EH (cell line): ENCODE data around the gene NCEH1.
"Not testable (repeated sequence)": the region's sequence is repeated elsewhere in the genome, so short reads cannot be mapped to it uniquely, and the experiment has no call there.

Experiments used
- DNase-seq: peaks from one replicate; pipeline ENCODE4 v3.0.0-alpha.2; 2015; ENCODE audit warnings: low read depth

NCEH1 gene

DNA sequence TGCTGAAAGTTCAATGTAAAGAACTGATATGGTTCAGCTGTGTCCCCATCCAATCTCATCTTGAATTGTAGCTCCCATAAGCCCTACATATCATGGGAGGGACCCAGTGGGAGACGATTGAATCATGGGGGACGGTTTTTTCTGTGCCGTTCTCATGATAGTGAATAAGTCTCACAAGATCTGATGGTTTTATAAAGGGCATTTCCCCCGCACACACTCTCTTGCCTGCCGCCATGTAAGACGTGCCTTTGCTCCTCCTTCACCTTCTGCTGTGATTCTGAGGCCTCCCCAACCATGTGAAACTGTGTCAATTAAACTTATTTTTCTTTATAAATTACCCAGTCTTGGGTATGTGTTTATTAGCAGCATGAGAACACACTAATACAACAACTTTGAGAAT, 101.1 kb downstream of the NCEH1 start:
- DNase-seq, result no peak

GRCh38 chr3:172608575-172608974, 102.3 kb downstream of the NCEH1 start:
- DNase-seq, result peak; percentile 8

- DNase-seq, result peak; percentile 86
Measured at GRCh38 chr3:172607305-172608121, 103.4 kb downstream of the NCEH1 start.

DNA sequence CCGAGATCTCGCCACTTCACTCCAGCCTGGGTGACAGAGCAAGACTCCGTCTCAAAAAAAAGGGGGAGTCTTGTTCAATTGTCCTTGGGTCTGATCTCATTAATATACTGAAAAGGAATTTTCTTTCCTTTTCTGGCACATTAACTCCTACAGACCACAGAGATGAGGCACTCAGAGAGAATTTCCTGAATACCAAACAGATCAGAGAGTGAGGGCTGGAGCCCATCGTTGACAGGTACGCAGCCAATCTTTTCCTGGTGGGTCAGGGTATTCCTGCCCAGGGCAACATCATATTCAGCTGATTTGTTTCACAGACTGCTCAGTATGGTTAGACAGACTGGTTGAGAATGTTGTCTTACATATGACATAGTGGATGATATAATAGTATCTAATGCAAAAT, 104.8 kb downstream of the NCEH1 start:
- DNase-seq, result peak; percentile 61

GRCh38 chr3:172604895-172605646, 105.8 kb downstream of the NCEH1 start:
- peak; percentile 36 for DNase-seq

- DNase-seq, result no peak
Measured at GRCh38 chr3:172601066-172601832, 109.6 kb downstream of the NCEH1 start.

DNA sequence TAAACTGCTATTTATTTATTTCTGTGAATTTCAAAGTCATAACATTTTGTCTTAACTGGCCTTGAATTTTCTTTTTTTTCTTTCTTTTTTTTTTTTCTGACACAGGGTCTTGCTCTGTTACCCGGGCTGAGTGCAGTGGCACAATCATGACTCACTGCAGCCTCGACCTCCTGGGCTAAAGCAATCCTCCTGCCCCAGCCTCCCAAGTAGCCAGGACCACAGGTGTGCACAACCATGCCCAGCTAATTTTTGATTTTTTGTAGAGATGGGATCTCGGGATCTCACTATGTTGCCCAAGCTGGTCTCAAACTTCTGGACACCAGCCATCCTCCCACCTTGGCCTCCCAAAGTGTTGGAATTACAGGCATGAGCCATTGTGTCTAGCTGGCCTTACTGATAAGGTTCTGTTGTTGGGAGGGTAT, 110.2 kb downstream of the NCEH1 start:
- DNase-seq, result no peak

- DNase-seq, result no peak
Measured at GRCh38 chr3:172598904-172599303, 112.0 kb downstream of the NCEH1 start.

- no peak for DNase-seq
Measured at GRCh38 chr3:172596394-172596706, 114.5 kb downstream of the NCEH1 start.

DNA sequence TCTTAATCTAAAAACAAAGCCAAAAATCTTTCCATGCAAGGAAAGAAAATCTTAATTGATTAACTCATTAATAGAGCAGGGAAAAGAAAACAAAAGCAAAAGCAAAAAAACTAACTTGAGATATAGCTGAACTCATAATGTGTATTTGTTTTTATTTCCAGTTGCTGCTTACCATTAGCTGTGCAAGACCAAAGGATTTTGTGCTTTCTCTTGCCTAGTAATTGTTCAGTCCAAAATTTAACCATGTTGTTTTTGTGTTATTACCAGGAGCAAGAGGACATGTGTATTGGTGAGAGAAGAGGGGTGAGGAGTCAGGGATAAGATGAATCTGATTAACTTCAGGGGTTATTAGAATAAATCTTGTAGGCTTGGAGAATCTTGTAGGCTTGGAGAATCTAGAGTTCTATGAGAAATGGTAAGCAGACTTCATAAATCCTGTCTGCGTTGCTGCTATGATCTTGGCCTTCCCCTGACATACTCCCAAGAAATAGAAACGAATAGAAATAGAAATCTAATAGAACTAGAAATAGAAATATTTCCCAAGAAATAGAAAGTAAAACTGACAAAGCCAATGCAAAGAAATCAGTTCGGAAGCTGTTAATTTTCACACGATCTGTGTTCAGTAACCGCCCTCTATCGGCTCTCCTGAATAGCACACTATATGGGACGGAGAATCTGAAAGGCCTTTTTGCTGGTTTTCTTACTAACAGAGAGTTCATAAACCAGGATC, 115.0 kb downstream of the NCEH1 start:
- peak; percentile 41 for DNase-seq

DNA sequence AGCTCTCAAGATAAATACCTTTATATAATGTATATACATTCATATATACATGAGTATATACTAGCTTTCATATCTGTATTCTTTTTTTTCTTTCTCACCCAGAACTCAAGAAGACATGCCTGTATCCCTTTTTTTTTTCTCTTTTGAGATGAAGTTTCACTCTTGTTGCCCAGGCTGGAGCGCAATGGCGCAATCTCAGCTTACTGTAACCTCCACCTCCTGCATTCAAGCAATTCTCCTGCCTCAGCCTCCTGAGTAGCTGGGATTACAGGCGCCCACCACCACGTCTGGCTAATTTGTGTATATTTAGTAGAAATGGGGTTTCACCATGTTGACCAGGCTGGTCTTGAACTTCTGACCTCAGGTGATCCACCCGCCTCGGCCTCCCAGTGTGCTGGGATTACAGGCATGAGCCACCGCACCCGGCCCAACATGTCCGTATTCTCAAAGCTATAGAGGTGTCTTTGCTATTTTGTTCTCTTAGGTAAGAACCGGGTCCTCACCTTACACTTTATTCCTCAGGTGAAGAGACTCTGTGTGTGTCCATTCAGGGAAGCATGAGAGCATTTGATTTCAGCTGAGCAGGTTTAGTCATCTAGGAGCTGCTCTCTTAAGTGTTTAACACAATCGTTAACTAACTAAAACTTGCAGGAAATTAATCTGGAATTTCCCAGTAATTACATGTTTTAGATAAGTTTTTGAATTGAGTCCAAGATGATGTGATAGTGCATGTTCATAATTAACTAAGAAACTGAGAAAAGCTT, 115.8 kb downstream of the NCEH1 start:
- not testable (repeated sequence) for DNase-seq

DNA sequence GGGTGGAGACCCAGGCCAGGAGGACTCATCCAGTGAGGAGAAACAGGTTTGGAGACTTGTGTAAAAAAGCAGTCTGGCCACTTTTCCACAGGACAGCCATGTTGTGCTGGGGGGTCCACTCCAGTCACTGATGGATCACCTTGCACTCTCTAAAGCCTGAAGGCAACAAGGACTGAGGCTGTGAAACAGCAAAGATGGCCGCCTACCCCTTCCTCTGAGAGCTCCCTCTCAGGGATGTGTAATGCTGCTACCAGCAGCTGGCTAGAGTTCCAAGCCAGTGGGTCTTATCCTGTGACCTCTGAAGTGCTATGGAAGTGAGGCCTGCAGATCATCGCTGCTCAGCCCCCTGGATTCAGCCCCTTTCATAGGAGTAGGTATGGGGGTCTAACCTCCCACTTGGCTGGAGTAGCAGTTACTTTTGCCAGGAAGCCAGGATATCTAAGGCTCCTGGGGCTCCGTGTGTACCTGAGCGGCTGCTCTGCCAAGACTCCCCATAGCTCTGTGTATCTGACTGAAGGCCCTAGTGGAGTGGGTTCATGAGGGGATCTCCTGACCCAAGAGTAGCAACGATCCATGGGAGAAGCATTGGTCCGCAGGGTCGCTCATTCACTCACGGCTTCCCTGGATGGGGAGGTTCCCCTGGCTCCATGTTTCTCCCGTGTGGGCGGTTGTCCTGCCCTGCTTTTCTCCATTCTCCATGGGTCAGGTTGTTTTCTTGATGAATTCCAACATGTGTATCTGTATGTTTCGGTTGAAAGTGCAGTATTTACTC, 117.8 kb downstream of the NCEH1 start:
- no peak for DNase-seq

DNA sequence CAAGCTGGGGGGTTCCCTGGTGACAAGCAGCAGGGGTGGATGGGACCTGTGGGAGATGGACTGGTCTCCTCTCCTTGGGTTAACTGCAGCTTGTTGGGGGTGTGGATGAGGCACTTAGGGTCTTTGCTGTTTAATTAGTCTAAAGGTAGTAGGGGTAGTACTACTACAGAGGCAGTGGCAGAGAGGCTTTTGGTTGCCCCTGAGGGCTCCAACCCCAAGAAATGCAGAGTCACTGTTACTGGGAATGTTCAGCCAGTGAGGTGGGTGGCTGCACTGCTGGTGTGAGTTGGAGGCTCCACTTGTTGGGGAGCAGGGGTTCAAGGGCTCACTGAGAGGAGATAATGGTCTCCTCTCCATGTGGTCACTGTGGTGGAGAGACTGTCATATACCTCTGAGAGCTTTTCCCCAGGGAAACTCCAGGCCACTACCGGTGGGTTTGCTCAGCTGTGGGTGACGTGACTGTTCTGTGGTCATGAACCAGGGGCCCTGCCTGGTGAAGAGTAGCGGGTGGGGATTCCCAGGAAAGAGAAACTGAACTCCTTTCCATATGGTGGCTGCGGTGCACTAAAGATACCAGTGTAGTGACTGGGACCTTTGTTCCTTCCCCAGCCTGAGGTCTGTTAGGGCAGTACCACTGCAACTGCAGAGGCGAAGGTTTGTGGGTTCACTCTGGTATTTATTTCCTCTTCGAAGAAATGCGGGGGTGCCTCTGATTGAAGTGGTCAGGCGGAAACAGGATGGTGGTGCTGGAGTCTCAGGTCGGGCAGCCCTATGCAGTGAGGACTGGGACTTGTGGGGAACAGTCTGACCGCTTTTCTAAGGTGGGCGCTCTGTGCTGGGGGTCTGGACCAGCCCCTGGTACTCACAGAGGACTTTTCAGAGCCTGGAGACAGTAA, 118.7 kb downstream of the NCEH1 start:
- DNase-seq, result no peak

DNA sequence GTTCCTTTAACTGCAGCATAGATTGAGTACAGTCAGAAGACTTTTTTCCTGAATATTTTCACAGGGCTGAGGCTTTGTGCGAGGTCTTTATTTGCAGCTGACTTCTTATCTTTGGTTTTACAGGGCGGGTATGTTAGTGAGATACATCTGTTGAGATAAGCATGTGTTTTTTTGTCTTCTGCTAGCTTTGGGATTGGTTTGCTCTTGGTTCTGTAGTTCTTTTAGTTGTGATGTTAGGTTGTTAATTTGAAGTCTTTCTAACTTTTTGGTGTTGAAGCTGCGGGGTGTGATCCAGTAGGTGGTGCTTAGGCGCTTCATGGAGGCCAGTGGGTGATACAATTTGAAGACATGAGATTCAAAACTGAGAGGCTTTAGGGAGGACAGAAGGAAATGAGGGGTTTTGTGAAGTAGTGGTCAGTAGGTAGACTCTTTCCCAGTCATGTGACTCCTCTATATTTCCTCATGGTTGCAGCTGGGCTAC, 119.7 kb downstream of the NCEH1 start:
- DNase-seq, result no peak

- no peak for DNase-seq
Measured at GRCh38 chr3:172586436-172586835, 124.4 kb downstream of the NCEH1 start.

- DNase-seq, result no peak
Measured at GRCh38 chr3:172585954-172586353, 124.9 kb downstream of the NCEH1 start.

DNA sequence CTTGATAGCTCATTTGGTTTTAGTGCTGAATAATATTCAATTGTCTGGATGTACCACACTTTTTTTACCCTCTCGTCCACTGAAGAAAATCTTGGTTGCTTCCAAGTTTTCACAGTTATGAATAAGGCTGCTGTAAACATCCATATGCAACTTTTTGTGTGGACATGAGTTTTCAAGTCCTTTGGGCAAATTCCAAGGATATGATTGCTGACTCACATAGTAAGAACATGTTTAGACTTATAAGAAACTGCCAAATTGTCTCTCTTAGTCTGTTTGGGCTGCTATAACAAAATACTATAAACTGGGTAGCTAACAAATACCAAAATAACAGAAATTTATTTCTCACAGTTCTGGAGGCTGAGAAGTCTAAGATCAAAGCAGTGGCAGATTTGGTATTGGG, 128.2 kb downstream of the NCEH1 start:
- peak; percentile 21 for DNase-seq

GRCh38 chr3:172581757-172582166, 129.1 kb downstream of the NCEH1 start:
- no peak for DNase-seq

GRCh38 chr3:172580680-172581401, 130.0 kb downstream of the NCEH1 start:
- no peak for DNase-seq
